Esophagus muscularis mucosa (tissue), 3 donors: ENCODE data around the gene MED25.

ENCODE experiments used
- POLR2A ChIP-seq: fragments of 450-650 bp; IDR thresholded peaks from one replicate; pipeline ENCODE4 v1.6.1; 2017; ENCODE audit warnings: antibody characterized with exemption, moderate library complexity, mild to moderate bottlenecking, low read depth
- POLR2AphosphoS5 ChIP-seq, 2 donors: sonication (generic); formaldehyde crosslinking; IDR thresholded peaks; one replicate each; pipeline ENCODE4 v1.6.1; 2017; ENCODE audit warnings: antibody characterized with exemption in 2 of 2
- TF ChIP-seq, protein P1 (sequence below), 3 experiments: fragments of 200-600 bp in 2 of 3; fragments of 450-650 bp in 1 of 3; sonication (generic) in 2 of 3; IDR thresholded peaks; one replicate each; pipeline ENCODE4 v1.5.1; 2017 to 2019; ENCODE audit warnings: antibody characterized with exemption in 3 of 3, mild to moderate bottlenecking in 2 of 3, moderate library complexity in 1 of 3

DNA sequence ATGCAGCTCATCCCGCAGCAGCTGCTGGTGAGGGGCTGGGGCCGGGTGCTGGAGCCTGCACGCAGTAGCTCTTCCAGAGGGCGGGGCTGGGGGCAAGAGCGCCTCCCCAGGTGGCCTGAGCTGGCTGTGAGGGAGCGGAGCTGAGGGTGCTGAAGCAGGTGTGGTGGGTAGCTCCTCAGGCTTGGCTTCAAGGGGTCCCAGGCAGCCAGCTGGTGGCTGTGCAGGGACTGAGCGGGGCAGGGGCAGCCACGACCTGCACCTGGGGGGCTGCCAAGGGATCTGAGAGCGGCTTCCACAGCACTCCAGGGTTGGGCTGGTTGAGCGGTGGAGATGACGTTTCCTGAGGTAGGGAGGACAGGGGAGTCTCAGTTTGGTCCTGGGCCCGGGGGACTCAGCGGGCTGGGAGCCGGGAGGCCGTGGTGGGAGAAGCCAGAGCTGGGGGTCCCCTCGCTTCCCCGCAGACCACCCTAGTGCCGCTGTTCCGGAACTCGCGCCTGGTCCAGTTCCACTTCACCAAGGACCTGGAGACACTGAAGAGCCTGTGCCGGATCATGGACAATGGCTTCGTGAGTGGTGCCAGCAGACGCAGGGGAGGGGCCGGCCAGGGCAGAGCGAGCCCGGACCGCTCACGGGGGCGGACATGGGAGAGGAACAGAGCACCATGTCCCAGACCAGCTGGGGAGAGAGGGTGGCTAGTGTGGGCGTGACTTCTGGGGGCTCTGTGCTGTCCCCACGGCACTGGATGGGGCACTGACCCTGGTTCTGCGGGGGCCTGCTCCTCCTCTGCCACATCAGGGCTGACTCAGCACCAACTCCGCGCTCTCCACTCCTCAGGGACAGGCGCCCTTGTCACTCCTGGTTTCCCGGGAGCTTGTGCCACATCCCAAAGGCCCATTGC is 40.2 kb downstream of the MED25 start:
- TF ChIP-seq, protein P1, sequence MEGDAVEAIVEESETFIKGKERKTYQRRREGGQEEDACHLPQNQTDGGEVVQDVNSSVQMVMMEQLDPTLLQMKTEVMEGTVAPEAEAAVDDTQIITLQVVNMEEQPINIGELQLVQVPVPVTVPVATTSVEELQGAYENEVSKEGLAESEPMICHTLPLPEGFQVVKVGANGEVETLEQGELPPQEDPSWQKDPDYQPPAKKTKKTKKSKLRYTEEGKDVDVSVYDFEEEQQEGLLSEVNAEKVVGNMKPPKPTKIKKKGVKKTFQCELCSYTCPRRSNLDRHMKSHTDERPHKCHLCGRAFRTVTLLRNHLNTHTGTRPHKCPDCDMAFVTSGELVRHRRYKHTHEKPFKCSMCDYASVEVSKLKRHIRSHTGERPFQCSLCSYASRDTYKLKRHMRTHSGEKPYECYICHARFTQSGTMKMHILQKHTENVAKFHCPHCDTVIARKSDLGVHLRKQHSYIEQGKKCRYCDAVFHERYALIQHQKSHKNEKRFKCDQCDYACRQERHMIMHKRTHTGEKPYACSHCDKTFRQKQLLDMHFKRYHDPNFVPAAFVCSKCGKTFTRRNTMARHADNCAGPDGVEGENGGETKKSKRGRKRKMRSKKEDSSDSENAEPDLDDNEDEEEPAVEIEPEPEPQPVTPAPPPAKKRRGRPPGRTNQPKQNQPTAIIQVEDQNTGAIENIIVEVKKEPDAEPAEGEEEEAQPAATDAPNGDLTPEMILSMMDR (IDR thresholded peaks at IDR 0.05): no peak
- TF ChIP-seq POLR2A (no peak), POLR2AphosphoS5 (IDR thresholded peaks at IDR 0.05) (no peak)
